ENCODE data around the gene OVOL3.

OVOL3 gene

GRCh38 chr19:36136964-36137686 is 26.2 kb downstream of the OVOL3 start:
- no peak for FAIRE-seq

DNA sequence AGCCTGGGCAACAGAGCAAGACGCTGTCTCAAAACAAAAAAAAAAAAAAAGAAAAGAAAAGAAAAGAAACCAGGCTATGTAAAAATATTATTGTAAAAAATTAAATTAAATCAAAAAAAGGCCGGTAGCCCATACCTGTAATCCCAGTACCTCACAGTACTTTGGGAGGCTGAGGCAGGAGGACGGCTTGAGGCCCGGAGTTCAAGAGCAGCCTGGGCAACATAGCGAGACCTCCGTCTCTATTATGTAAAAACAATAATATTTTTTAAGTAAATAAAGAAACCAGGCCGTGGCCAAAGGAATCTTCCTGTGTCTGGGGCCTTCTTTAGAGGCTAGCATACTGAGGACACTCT is 28.2 kb downstream of the OVOL3 start:
- no peak for FAIRE-seq

GRCh38 chr19:36139473-36140303 is 28.7 kb downstream of the OVOL3 start, which contains the start of gene CAPNS1:
Gene CAPNS1 (plus strand): TSS chr19:36140066. CDS start chr19:36141012, 946 bp downstream.
- FAIRE-seq, result peak; percentile 77

GRCh38 chr19:36140304-36141038 is 29.5 kb downstream of the OVOL3 start:
- FAIRE-seq, result no peak

GRCh38 chr19:36141039-36141927 is 30.3 kb downstream of the OVOL3 start:
- peak; percentile 89 for FAIRE-seq

DNA sequence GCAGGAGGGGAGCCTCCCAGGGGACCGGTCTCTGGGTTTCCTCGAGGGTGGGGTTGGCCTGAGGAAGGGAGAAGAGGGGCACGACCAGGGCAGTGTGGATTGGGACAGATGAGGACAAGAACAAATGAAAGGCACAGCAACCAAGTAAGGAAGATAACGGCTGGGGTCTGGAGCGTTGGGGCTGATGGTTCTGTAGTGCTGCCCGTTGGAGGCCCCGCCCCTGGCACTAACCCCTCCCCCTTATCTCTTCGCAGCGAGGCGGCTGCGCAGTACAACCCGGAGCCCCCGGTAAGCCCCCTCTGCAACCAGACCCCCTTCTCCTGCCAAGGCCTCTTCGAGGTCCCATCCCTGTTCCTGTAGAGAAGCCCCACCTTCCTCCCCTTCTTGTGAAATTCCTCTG is 31.1 kb downstream of the OVOL3 start:
- FAIRE-seq, result no peak

GRCh38 chr19:36142496-36142895 is 31.6 kb downstream of the OVOL3 start:
- FAIRE-seq, result no peak

- no peak for FAIRE-seq
Observed at GRCh38 chr19:36144624-36145023, 33.7 kb downstream of the OVOL3 start.

DNA sequence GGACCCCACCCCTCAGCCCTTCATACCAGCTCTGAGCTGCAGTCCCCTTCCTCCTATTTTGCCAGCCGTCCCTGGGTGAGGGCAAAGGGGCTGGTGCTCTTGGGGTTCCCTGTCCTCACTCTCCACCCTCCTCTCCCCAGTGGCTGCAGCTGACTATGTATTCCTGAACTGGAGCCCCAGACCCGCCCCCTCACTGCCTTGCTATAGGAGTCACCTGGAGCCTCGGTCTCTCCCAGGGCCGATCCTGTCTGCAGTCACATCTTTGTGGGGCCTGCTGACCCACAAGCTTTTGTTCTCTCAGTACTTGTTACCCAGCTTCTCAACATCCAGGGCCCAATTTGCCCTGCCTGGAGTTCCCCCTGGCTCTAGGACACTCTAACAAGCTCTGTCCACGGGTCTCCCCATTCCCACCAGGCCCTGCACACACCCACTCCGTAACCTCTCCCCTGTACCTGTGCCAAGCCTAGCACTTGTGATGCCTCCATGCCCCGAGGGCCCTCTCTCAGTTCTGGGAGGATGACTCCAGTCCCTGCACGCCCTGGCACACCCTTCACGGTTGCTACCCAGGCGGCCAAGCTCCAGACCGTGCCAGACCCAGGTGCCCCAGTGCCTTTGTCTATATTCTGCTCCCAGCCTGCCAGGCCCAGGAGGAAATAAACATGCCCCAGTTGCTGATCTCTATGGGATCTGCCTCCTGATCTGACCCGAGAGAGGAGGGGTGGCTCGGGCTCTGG is 38.9 kb downstream of the OVOL3 start:
- no peak for FAIRE-seq

- FAIRE-seq, result no peak
Observed at GRCh38 chr19:36150586-36150985, 39.6 kb downstream of the OVOL3 start.

GRCh38 chr19:36151144-36152018 is 40.4 kb downstream of the OVOL3 start:
- no peak for FAIRE-seq

- FAIRE-seq, result no peak
Observed at GRCh38 chr19:36152019-36152351, 41.0 kb downstream of the OVOL3 start.

- FAIRE-seq, result no peak
Observed at GRCh38 chr19:36152352-36153091, 41.6 kb downstream of the OVOL3 start, which contains the start of gene COX7A1. Gene COX7A1 (minus strand): TSS chr19:36152447. CDS start chr19:36152407, 40 bp downstream.

- FAIRE-seq, result no peak
Observed at GRCh38 chr19:36153126-36153525, 42.2 kb downstream of the OVOL3 start.

GRCh38 chr19:36160821-36161596 is 50.1 kb downstream of the OVOL3 start:
- FAIRE-seq, result no peak

Measured in G401.6 (cell line).